HepG2 (cell line): ENCODE data around the gene SKIC2. TPM values are rescaled to one million over a fixed set of nuclear protein-coding genes. Genes with fewer than 3 reads are reported as not detected.

Experiments
- ATAC-seq: fragments of 200-7000 bp; cut with Tn5 transposase; 3 replicates; pipeline ENCODE4 v1.9.1; 2020; ENCODE audit warnings: mild to moderate bottlenecking, moderate library complexity
- BruUV-seq: library from RNA; stranded (reverse); fragments of 400-500 nt; replicated peaks from 2 replicates; lab custom pipeline; 2021; lab: Mats Ljungman, UMichigan
- CTCF ChIA-PET: fragments of 300-600 bp; formaldehyde crosslinking; extraction: SDS; loops from one replicate; lab custom pipeline; 2021; ENCODE audit warnings: low total read pairs, inconsistent platforms, low intra/inter-chr PET ratio; lab: Yijun Ruan, JAX
- POLR2A ChIA-PET: fragments of 350-600 bp; sonication (Branson Sonifier 250); formaldehyde crosslinking; loops from one replicate; lab custom pipeline; 2020; ENCODE audit warnings: antibody characterized with exemption, inconsistent platforms; lab: Yijun Ruan, JAX
- DNase-seq: peaks from one replicate; pipeline ENCODE4 v3.0.0-alpha.2; 2015; ENCODE audit warnings: low spot score
- FAIRE-seq: peaks from 3 replicates; lab custom pipeline; 2011; peaks lifted over from hg19 to GRCh38; lab: Jason Lieb, UNC
- H2AFZ ChIP-seq: one replicate; pipeline ENCODE4 v1.6.1; 2011; ENCODE audit warnings: low read length, inconsistent platforms
- H3K27ac ChIP-seq: fragments of 300-600 bp; 3 replicates; pipeline ENCODE4 v1.8.0; 2011; ENCODE audit warnings: mixed run types, mild to moderate bottlenecking, mixed read lengths, low read length, inconsistent platforms; ENCODE audit not compliant: insufficient read depth; ENCODE audit errors: extremely low read length
- H3K27me3 ChIP-seq, 2 experiments: fragments of 200-600 bp in 1 of 2; 2 replicates in 1 of 2; 3 replicates in 1 of 2; pipeline versions ENCODE4 v1.6.0 to v1.8.0; 2011; ENCODE audit warnings: low read length in 2 of 2, mild to moderate bottlenecking in 2 of 2, moderate library complexity in 2 of 2, inconsistent platforms in 1 of 2; ENCODE audit not compliant: insufficient read depth in 2 of 2, control insufficient read depth in 1 of 2
- H3K36me3 ChIP-seq, 2 experiments: fragments of 200-600 bp in 1 of 2; replicated peaks in 1 of 2; 2 replicates in 1 of 2; 3 replicates in 1 of 2; pipeline versions ENCODE4 v1.5.1 to v1.8.0; 2011; ENCODE audit warnings: low read length in 2 of 2, inconsistent platforms in 1 of 2; ENCODE audit not compliant: insufficient read depth in 2 of 2, control insufficient read depth in 1 of 2
- H3K4me1 ChIP-seq: 2 replicates; pipeline ENCODE4 v1.5.1; 2012; ENCODE audit warnings: low read length, inconsistent platforms; ENCODE audit not compliant: insufficient read depth
- H3K4me2 ChIP-seq: 2 replicates; pipeline ENCODE4 v1.6.0; 2011; ENCODE audit warnings: low read depth, low read length, inconsistent platforms
- H3K4me3 ChIP-seq, 3 experiments: fragments of 200-600 bp in 1 of 3; sonication (generic), shearing (Covaris generic) in 1 of 3; replicated peaks in 1 of 3; 2 replicates each; pipeline ENCODE4 v1.5.1; 2011 to 2016; ENCODE audit warnings: low read length in 3 of 3, inconsistent platforms in 2 of 3, low read depth in 2 of 3, mild to moderate bottlenecking in 2 of 3, control low read depth in 1 of 3, mixed read lengths in 1 of 3; ENCODE audit not compliant: insufficient read depth in 1 of 3
- H3K79me2 ChIP-seq: one replicate; pipeline ENCODE4 v1.6.1; 2011; ENCODE audit warnings: low read length, inconsistent platforms; ENCODE audit not compliant: insufficient read depth
- H3K9ac ChIP-seq: 2 replicates; pipeline ENCODE4 v1.6.0; 2011; ENCODE audit warnings: mild to moderate bottlenecking, low read depth, low read length, inconsistent platforms; ENCODE audit not compliant: insufficient read depth
- H3K9me3 ChIP-seq: 2 replicates; pipeline ENCODE4 v1.5.1; 2012; ENCODE audit warnings: mild to moderate bottlenecking, low read length
- H4K20me1 ChIP-seq: 2 replicates; pipeline ENCODE4 v1.6.0; 2011; ENCODE audit warnings: inconsistent platforms, mild to moderate bottlenecking, low read length, moderate library complexity; ENCODE audit not compliant: insufficient read depth
- GRHL1 ChIP-seq: sonication (generic); formaldehyde crosslinking; conservative IDR thresholded peaks from 2 replicates; pipeline ENCODE4 v1.8.0; 2022; ENCODE audit warnings: missing genetic modification reagents
- HNRNPH1 ChIP-seq: fragments of 200-400 bp; formaldehyde crosslinking; optimal IDR thresholded peaks from 2 replicates; pipeline ENCODE3; 2017; ENCODE audit warnings: mild to moderate bottlenecking, low read depth, low read length
- RFXAP ChIP-seq: sonication (generic); formaldehyde crosslinking; IDR thresholded peaks from 2 replicates; pipeline ENCODE4 v1.4.0; 2020; ENCODE audit warnings: missing genetic modification reagents, borderline replicate concordance
- TOE1 ChIP-seq: sonication (generic); formaldehyde crosslinking; IDR thresholded peaks from 2 replicates; pipeline ENCODE4 v1.4.0; 2020; ENCODE audit warnings: mild to moderate bottlenecking, missing genetic modification reagents
- XRCC5 ChIP-seq: fragments of 200-400 bp; formaldehyde crosslinking; optimal IDR thresholded peaks from 2 replicates; pipeline ENCODE3; 2017; ENCODE audit warnings: mild to moderate bottlenecking, low read length
- ZC3H13 ChIP-seq: sonication (generic); formaldehyde crosslinking; IDR thresholded peaks from 2 replicates; pipeline ENCODE4 v1.8.1; 2023; ENCODE audit warnings: mild to moderate bottlenecking, missing genetic modification reagents, moderate library complexity
- ZNF225 ChIP-seq: sonication (generic); formaldehyde crosslinking; IDR thresholded peaks from 2 replicates; pipeline ENCODE4 v1.4.0; 2020; ENCODE audit warnings: mild to moderate bottlenecking, missing genetic modification reagents
- ZNF724P ChIP-seq: sonication (generic); formaldehyde crosslinking; IDR thresholded peaks from 2 replicates; pipeline ENCODE4 v1.8.0; 2022; ENCODE audit warnings: missing genetic modification reagents, borderline replicate concordance
- WGBS: methylation state at CpG from one replicate; pipeline ENCODE4 v1.1.6; 2017; ENCODE audit warnings: low lambda C conversion rate; 5-methylcytosine and 5-hydroxymethylcytosine counted together
- in situ Hi-C: cut with HindIII; loops from 2 replicates; pipeline ENCODE4 v1.10.0; 2017; ENCODE audit warnings: low pct_unique_long_range_greater_than_20kb; ENCODE audit not compliant: extremely low pct_ligation_motif_present
- intact Hi-C: fragments of 100-400 bp; cut with micrococcal nuclease; formaldehyde crosslinking; loops from one replicate; pipeline ENCODE4 v1.10.0; 2022; ENCODE audit not compliant: unreplicated experiment
- polyA plus RNA-seq, 8 experiments: library from polyadenylated mRNA; depleted of rRNA in 3 of 8; stranded (reverse) in 7 of 8; unstranded in 1 of 8; fragments of >200 nt; fragmentation: Illumina TruSeq in 4 of 8; extraction: Trizol in 4 of 8; gene quantifications; 2 replicates each; pipeline versions ENCODE4 v1.2.1 to v1.2.3, GENCODE V29; 2011 to 2016; ENCODE audit warnings: low read depth in 4 of 8, missing spikeins in 1 of 8, mixed read lengths in 1 of 8; ENCODE audit not compliant: insufficient read depth in 1 of 8
- total RNA-seq, 5 experiments: library from RNA; depleted of rRNA; stranded (reverse); fragments of >200 nt; fragmentation: Illumina TruSeq; extraction: Trizol; gene quantifications; 2 replicates each; pipeline ENCODE4 v1.2.3, GENCODE V29; 2016; ENCODE audit warnings: low read depth in 1 of 5

The SKIC2 gene
- total and polyA plus RNA-seq, 2 of the 13 experiments (the other 11 are each of a cell fraction or from before 2014, with no cell fraction given) = 67.1 to 68.4 TPM

- no TSS peak for BruUV-seq
- Histone ChIP-seq H3K9me3 (no peaks in the 10 kb centered on the region), H3K4me2 (no peak overlapping the region), H2AFZ (no peak overlapping the region), H3K36me3 (peaks cover 41 to 70% of the 10 kb centered on the region in 2 experiments), H4K20me1 (no peaks in the 10 kb centered on the region), H3K9ac (no peak overlapping the region), H3K79me2 (peaks cover 39% of the 10 kb centered on the region), H3K4me1 (peaks cover 31% of the 10 kb centered on the region), H3K27ac (no peak overlapping the region), H3K27me3 (no peaks in the 10 kb centered on the region; a peak in 1 of 5 replicates), H3K4me3 (no peak overlapping the region)
- FAIRE-seq (no peak), ATAC-seq (no peak), DNase-seq (no peak)
- intact Hi-C loops (no loop called here), in situ Hi-C loops (no loop called here)
- TF ChIP-seq ZC3H13 (CRISPR knock-in tag) = no peak
- no peak for TF ChIP-seq RFXAP (CRISPR knock-in tag)
- no peak for TF ChIP-seq TOE1 (CRISPR knock-in tag)
- TF ChIP-seq GRHL1 (CRISPR knock-in tag) = no peak
- no peak for TF ChIP-seq XRCC5
- no peak for TF ChIP-seq ZNF225 (CRISPR knock-in tag)
- TF ChIP-seq ZNF724P (CRISPR knock-in tag) = no peak
- TF ChIP-seq HNRNPH1 = no peak
- POLR2A ChIA-PET = interaction anchor here (7.7 kb wide), 1 partner anchor 8 kb away, joined by 142 read pairs; the partner anchor contains the start of gene DXO
- CTCF ChIA-PET = no interaction called here
- 98% methylated on average over 12 of the region's 12 CpGs for WGBS
These were observed 2.6 kb downstream of the SKIC2 start for GRCh38 chr6:31961616-31962015.
